ENCODE data around the gene C3orf20. TPM values are rescaled to one million over a fixed set of nuclear protein-coding genes. Genes with fewer than 3 reads are reported as not detected.

Gene C3orf20
- total RNA-seq, 1 donor from 2014 or later = under 0.01 TPM

- no peak for DNase-seq (ENCODE audit: low read depth in 2 of 2)
Observed at GRCh38 chr3:14757153-14757700, 82.3 kb downstream of the C3orf20 start.

GRCh38 chr3:14758297-14758696 lies 83.4 kb downstream of the C3orf20 start:
- no peak for DNase-seq (ENCODE audit: low read depth in 2 of 2)

- no peak for DNase-seq (ENCODE audit: low read depth in 2 of 2)
Observed at GRCh38 chr3:14758959-14759358, 84.0 kb downstream of the C3orf20 start.

- DNase-seq (ENCODE audit: low read depth in 2 of 2) = no peak
Observed at GRCh38 chr3:14760185-14760584, 85.2 kb downstream of the C3orf20 start.

GRCh38 chr3:14761121-14761672 lies 86.3 kb downstream of the C3orf20 start:
- peak in 1 of 2 donors; percentile 57 for DNase-seq (ENCODE audit: low read depth in 2 of 2)

- DNase-seq (ENCODE audit: low read depth in 2 of 2) = no peak
Observed at GRCh38 chr3:14761866-14762265, 86.9 kb downstream of the C3orf20 start.

GRCh38 chr3:14762701-14763100 lies 87.8 kb downstream of the C3orf20 start:
- DNase-seq (ENCODE audit: low read depth in 2 of 2) = no peak

GRCh38 chr3:14764331-14765059 lies 89.6 kb downstream of the C3orf20 start:
- DNase-seq (ENCODE audit: low read depth in 2 of 2) = no peak

- no peak for DNase-seq (ENCODE audit: low read depth in 2 of 2)
Observed at GRCh38 chr3:14765060-14765400, 90.1 kb downstream of the C3orf20 start.

GRCh38 chr3:14765576-14766427 lies 90.9 kb downstream of the C3orf20 start:
- no peak for DNase-seq (ENCODE audit: low read depth in 2 of 2)

GRCh38 chr3:14766428-14767244 lies 91.7 kb downstream of the C3orf20 start:
- no peak for DNase-seq (ENCODE audit: low read depth in 2 of 2)

GRCh38 chr3:14767245-14768051 lies 92.5 kb downstream of the C3orf20 start:
- DNase-seq (ENCODE audit: low read depth in 2 of 2) = no peak

- no peak for DNase-seq (ENCODE audit: low read depth in 2 of 2)
Observed at GRCh38 chr3:14768182-14768790, 93.3 kb downstream of the C3orf20 start.

- no peak for DNase-seq (ENCODE audit: low read depth in 2 of 2)
Observed at GRCh38 chr3:14768881-14769280, 93.9 kb downstream of the C3orf20 start.

- DNase-seq (ENCODE audit: low read depth in 2 of 2) = no peak
Observed at GRCh38 chr3:14769544-14770325, 94.8 kb downstream of the C3orf20 start.

- no peak for DNase-seq (ENCODE audit: low read depth in 2 of 2)
Observed at GRCh38 chr3:14770591-14770990, 95.7 kb downstream of the C3orf20 start.

- no peak for DNase-seq (ENCODE audit: low read depth in 2 of 2)
Observed at GRCh38 chr3:14771593-14772497, 96.9 kb downstream of the C3orf20 start.

- no peak for DNase-seq (ENCODE audit: low read depth in 2 of 2)
Observed at GRCh38 chr3:14772533-14773138, 97.7 kb downstream of the C3orf20 start.

All from lung microvascular endothelial cell (primary cell).